ENCODE results near the gene ASGR2.
"Not testable (repeated sequence)": the region's sequence is repeated elsewhere in the genome, so short reads cannot be mapped to it uniquely, and the experiment has no call there.

The ASGR2 gene

GRCh38 chr17:7098802-7099459 lies 15.7 kb downstream of the ASGR2 start:
- Mint-ChIP-seq H3K36me3 (ENCODE audit: low read depth) (no peaks in the 10 kb centered on the region), H3K27ac (no peak overlapping the region), H3K9me3 (no peaks in the 10 kb centered on the region), H3K4me3 (no peak overlapping the region), H3K27me3 (ENCODE audit: low read depth) (peaks cover 13% of the 10 kb centered on the region), H3K4me1 (ENCODE audit: low read depth) (peaks cover 1% of the 10 kb centered on the region)
- DNase-seq (ENCODE audit: low spot score), result no peak

- Mint-ChIP-seq H3K4me1 (ENCODE audit: low read depth) (peaks cover 1% of the 10 kb centered on the region), H3K4me3 (no peak overlapping the region), H3K9me3 (no peaks in the 10 kb centered on the region), H3K36me3 (ENCODE audit: low read depth) (no peaks in the 10 kb centered on the region), H3K27me3 (ENCODE audit: low read depth) (peaks cover 14% of the 10 kb centered on the region), H3K27ac (no peak overlapping the region)
- no peak for DNase-seq (ENCODE audit: low spot score)
Measured at GRCh38 chr17:7097940-7098339, 16.7 kb downstream of the ASGR2 start.

GRCh38 chr17:7095625-7096024 lies 19.0 kb downstream of the ASGR2 start:
- Mint-ChIP-seq H3K27me3 (ENCODE audit: low read depth) (peaks cover 14% of the 10 kb centered on the region), H3K27ac (no peak overlapping the region), H3K4me3 (no peak overlapping the region), H3K4me1 (ENCODE audit: low read depth) (peaks cover 1% of the 10 kb centered on the region), H3K36me3 (ENCODE audit: low read depth) (no peaks in the 10 kb centered on the region), H3K9me3 (no peaks in the 10 kb centered on the region)
- no peak for DNase-seq (ENCODE audit: low spot score)

GRCh38 chr17:7094652-7095019 lies 20.0 kb downstream of the ASGR2 start:
- Mint-ChIP-seq H3K4me3 (no peak overlapping the region), H3K4me1 (ENCODE audit: low read depth) (peaks cover 1% of the 10 kb centered on the region), H3K27me3 (ENCODE audit: low read depth) (peaks cover 14% of the 10 kb centered on the region), H3K36me3 (ENCODE audit: low read depth) (no peaks in the 10 kb centered on the region), H3K9me3 (no peaks in the 10 kb centered on the region), H3K27ac (no peak overlapping the region)
- DNase-seq (ENCODE audit: low spot score), result no peak

GRCh38 chr17:7091311-7092005 lies 23.2 kb downstream of the ASGR2 start:
- not testable (repeated sequence) for H3K4me1 Mint-ChIP-seq (ENCODE audit: low read depth); DNase-seq (ENCODE audit: low spot score); H3K27ac Mint-ChIP-seq; H3K4me3 Mint-ChIP-seq; H3K9me3 Mint-ChIP-seq; H3K36me3 Mint-ChIP-seq (ENCODE audit: low read depth)
- H3K27me3 Mint-ChIP-seq (ENCODE audit: low read depth), result peaks cover 14% of the 10 kb centered on the region

GRCh38 chr17:7089570-7089969 lies 25.1 kb downstream of the ASGR2 start:
- H3K27me3 Mint-ChIP-seq (ENCODE audit: low read depth), result peaks cover 12% of the 10 kb centered on the region
- H3K4me3 Mint-ChIP-seq; H3K4me1 Mint-ChIP-seq (ENCODE audit: low read depth); H3K27ac Mint-ChIP-seq; H3K36me3 Mint-ChIP-seq (ENCODE audit: low read depth); DNase-seq (ENCODE audit: low spot score); H3K9me3 Mint-ChIP-seq: not testable (repeated sequence)

- not testable (repeated sequence) for H3K27ac Mint-ChIP-seq; DNase-seq (ENCODE audit: low spot score); H3K36me3 Mint-ChIP-seq (ENCODE audit: low read depth); H3K4me3 Mint-ChIP-seq; H3K9me3 Mint-ChIP-seq; H3K4me1 Mint-ChIP-seq (ENCODE audit: low read depth)
- peaks cover 15% of the 10 kb centered on the region for H3K27me3 Mint-ChIP-seq (ENCODE audit: low read depth)
Measured at GRCh38 chr17:7088442-7088841, 26.2 kb downstream of the ASGR2 start.

- peaks cover 24% of the 10 kb centered on the region for H3K27me3 Mint-ChIP-seq (ENCODE audit: low read depth)
- no peaks in the 10 kb centered on the region for H3K36me3 Mint-ChIP-seq (ENCODE audit: low read depth)
- no peak for DNase-seq (ENCODE audit: low spot score)
- no peak overlapping the region for H3K27ac Mint-ChIP-seq
- H3K4me1 Mint-ChIP-seq (ENCODE audit: low read depth), result peaks cover 21% of the 10 kb centered on the region
- no peak overlapping the region for H3K4me3 Mint-ChIP-seq
- peaks cover 6% of the 10 kb centered on the region for H3K9me3 Mint-ChIP-seq
Measured at GRCh38 chr17:7084088-7084487, 30.5 kb downstream of the ASGR2 start.

GRCh38 chr17:7083592-7083991 lies 31.0 kb downstream of the ASGR2 start:
- peaks cover 6% of the 10 kb centered on the region for H3K9me3 Mint-ChIP-seq
- H3K4me1 Mint-ChIP-seq (ENCODE audit: low read depth), result peaks cover 21% of the 10 kb centered on the region
- no peaks in the 10 kb centered on the region for H3K36me3 Mint-ChIP-seq (ENCODE audit: low read depth)
- peaks cover 24% of the 10 kb centered on the region for H3K27me3 Mint-ChIP-seq (ENCODE audit: low read depth)
- no peak overlapping the region for H3K4me3 Mint-ChIP-seq
- DNase-seq (ENCODE audit: low spot score), result no peak
- no peak overlapping the region for H3K27ac Mint-ChIP-seq

GRCh38 chr17:7081341-7082062 lies 33.1 kb downstream of the ASGR2 start:
- H3K27ac Mint-ChIP-seq, result no peak overlapping the region
- peaks cover 6% of the 10 kb centered on the region for H3K9me3 Mint-ChIP-seq
- peaks cover 24% of the 10 kb centered on the region for H3K27me3 Mint-ChIP-seq (ENCODE audit: low read depth)
- no peak overlapping the region for H3K4me3 Mint-ChIP-seq
- H3K4me1 Mint-ChIP-seq (ENCODE audit: low read depth), result peaks cover 21% of the 10 kb centered on the region
- no peaks in the 10 kb centered on the region for H3K36me3 Mint-ChIP-seq (ENCODE audit: low read depth)
- DNase-seq (ENCODE audit: low spot score), result no peak

GRCh38 chr17:7080456-7081041 lies 34.1 kb downstream of the ASGR2 start:
- Mint-ChIP-seq H3K36me3 (ENCODE audit: low read depth) (no peaks in the 10 kb centered on the region), H3K4me3 (no peak overlapping the region), H3K27me3 (ENCODE audit: low read depth) (peaks cover 24% of the 10 kb centered on the region), H3K9me3 (peaks cover 6% of the 10 kb centered on the region), H3K4me1 (ENCODE audit: low read depth) (peaks cover 21% of the 10 kb centered on the region), H3K27ac (no peak overlapping the region)
- DNase-seq (ENCODE audit: low spot score), result no peak

- H3K4me1 Mint-ChIP-seq (ENCODE audit: low read depth), result peaks cover 21% of the 10 kb centered on the region
- peaks cover 24% of the 10 kb centered on the region for H3K27me3 Mint-ChIP-seq (ENCODE audit: low read depth)
- H3K36me3 Mint-ChIP-seq (ENCODE audit: low read depth), result no peaks in the 10 kb centered on the region
- no peak within 1 kb of the TSS for H3K4me3 Mint-ChIP-seq
- no peak within 1 kb of the TSS for H3K27ac Mint-ChIP-seq
- H3K9me3 Mint-ChIP-seq, result peaks cover 6% of the 10 kb centered on the region
- no peak for DNase-seq (ENCODE audit: low spot score)
Measured at GRCh38 chr17:7079581-7080455, 34.8 kb downstream of the ASGR2 start, which contains the start of gene CLEC10A. Gene CLEC10A (minus strand): TSS chr17:7080251. CDS start chr17:7078812, 1,439 bp downstream.

- Mint-ChIP-seq H3K27ac (peak overlapping the region; percentile 12), H3K4me3 (no peak overlapping the region), H3K27me3 (ENCODE audit: low read depth) (peaks cover 15% of the 10 kb centered on the region), H3K4me1 (ENCODE audit: low read depth) (peaks cover 15% of the 10 kb centered on the region), H3K9me3 (peaks cover 6% of the 10 kb centered on the region), H3K36me3 (ENCODE audit: low read depth) (no peaks in the 10 kb centered on the region)
- DNase-seq (ENCODE audit: low spot score), result no peak
Measured at GRCh38 chr17:7078711-7079110, 35.9 kb downstream of the ASGR2 start.

Measured in T-helper 2 cell treated with Interferon-gamma antibody and Interleukin-4, amounts not matched to agents 5 μg/mL and 100 μg/mL, for 36 hours (primary cell).